ENCODE measurements around the gene ERO1B.

The ERO1B gene

GRCh38 chr1:236261033-236261432, 20.7 kb downstream of the ERO1B start:
- TF ChIP-seq EGR1 (IDR thresholded peaks at IDR 0.05) (no peak), TCF12 (IDR thresholded peaks at IDR 0.05; ENCODE audit: low read depth) (no peak), MAX (IDR thresholded peaks at IDR 0.05) (no peak), CEBPB (IDR thresholded peaks at IDR 0.05) (no peak), EP300 (IDR thresholded peaks at IDR 0.05; ENCODE audit: borderline replicate concordance) (no peak), YY1 (IDR thresholded peaks at IDR 0.05; ENCODE audit: low read depth) (no peak), NFIC (IDR thresholded peaks at IDR 0.05) (no peak), CREB1 (IDR thresholded peaks at IDR 0.05; ENCODE audit: low read depth) (no peak), FOXM1 (IDR thresholded peaks at IDR 0.05; ENCODE audit: borderline replicate concordance, low read depth) (no peak), RAD21 (IDR thresholded peaks at IDR 0.05; ENCODE audit: low read depth) (no peak), REST (IDR thresholded peaks at IDR 0.05; ENCODE audit: low read depth) (no peak)

- TF ChIP-seq EP300 (IDR thresholded peaks at IDR 0.05; ENCODE audit: borderline replicate concordance): no peak
- TF ChIP-seq REST (IDR thresholded peaks at IDR 0.05; ENCODE audit: low read depth): no peak
- no peak for TF ChIP-seq YY1 (IDR thresholded peaks at IDR 0.05; ENCODE audit: low read depth)
- no peak for TF ChIP-seq TAF1 (IDR thresholded peaks at IDR 0.05; ENCODE audit: low read depth)
- no peak for TF ChIP-seq ZBTB7A (IDR thresholded peaks at IDR 0.05; ENCODE audit: low read depth)
- TF ChIP-seq TEAD4 (IDR thresholded peaks at IDR 0.05): no peak
- TF ChIP-seq RAD21 (IDR thresholded peaks at IDR 0.05; ENCODE audit: low read depth): no peak
- no peak for TF ChIP-seq EGR1 (IDR thresholded peaks at IDR 0.05)
- no peak for TF ChIP-seq MAX (IDR thresholded peaks at IDR 0.05)
These were observed 22.7 kb downstream of the ERO1B start for GRCh38 chr1:236259043-236259442.

GRCh38 chr1:236258114-236258622, 23.6 kb downstream of the ERO1B start:
- TF ChIP-seq EGR1 (IDR thresholded peaks at IDR 0.05): no peak
- TF ChIP-seq ZBTB7A (IDR thresholded peaks at IDR 0.05; ENCODE audit: low read depth): no peak
- no peak for TF ChIP-seq TCF12 (IDR thresholded peaks at IDR 0.05; ENCODE audit: low read depth)
- TF ChIP-seq TAF1 (IDR thresholded peaks at IDR 0.05; ENCODE audit: low read depth): no peak
- TF ChIP-seq CREB1 (IDR thresholded peaks at IDR 0.05; ENCODE audit: low read depth): no peak
- no peak for TF ChIP-seq TEAD4 (IDR thresholded peaks at IDR 0.05)

- no peak for TF ChIP-seq TCF12 (IDR thresholded peaks at IDR 0.05; ENCODE audit: low read depth)
- no peak for TF ChIP-seq REST (IDR thresholded peaks at IDR 0.05; ENCODE audit: low read depth)
- TF ChIP-seq EGR1 (IDR thresholded peaks at IDR 0.05): no peak
- TF ChIP-seq MAX (IDR thresholded peaks at IDR 0.05): no peak
- TF ChIP-seq YY1 (IDR thresholded peaks at IDR 0.05; ENCODE audit: low read depth): no peak
- no peak for TF ChIP-seq TAF1 (IDR thresholded peaks at IDR 0.05; ENCODE audit: low read depth)
- TF ChIP-seq FOXM1 (IDR thresholded peaks at IDR 0.05; ENCODE audit: borderline replicate concordance, low read depth): no peak
- TF ChIP-seq CEBPB (IDR thresholded peaks at IDR 0.05): no peak
- no peak for TF ChIP-seq ZBTB7A (IDR thresholded peaks at IDR 0.05; ENCODE audit: low read depth)
- no peak for TF ChIP-seq EP300 (IDR thresholded peaks at IDR 0.05; ENCODE audit: borderline replicate concordance)
- no peak for TF ChIP-seq USF1 (IDR thresholded peaks at IDR 0.05)
- no peak for TF ChIP-seq CREB1 (IDR thresholded peaks at IDR 0.05; ENCODE audit: low read depth)
- TF ChIP-seq TEAD4 (IDR thresholded peaks at IDR 0.05): no peak
- TF ChIP-seq NFIC (IDR thresholded peaks at IDR 0.05): no peak
- no peak for TF ChIP-seq RAD21 (IDR thresholded peaks at IDR 0.05; ENCODE audit: low read depth)
These were observed 24.5 kb downstream of the ERO1B start for GRCh38 chr1:236257216-236257615.

Data from Ishikawa (cell line).